Measurements from ENCODE around the gene GTSE1. TPM values are rescaled to one million over a fixed set of nuclear protein-coding genes. Genes with fewer than 3 reads are reported as not detected.
A peak's percentile ranks its signal among the peaks of the same experiment; 100 is the strongest.

The GTSE1 gene
- total and polyA plus RNA-seq, 2 of the 13 experiments (the other 11 are each of a cell fraction or from before 2014, with no cell fraction given), result 10.7 to 13.5 TPM

GRCh38 chr22:46267431-46268279, 29.0 kb upstream of the GTSE1 start, which contains the start of gene TTC38 (continued):
- TF ChIP-seq E2F5 (CRISPR knock-in tag; conservative IDR thresholded peaks at IDR 0.05) (0 out of 2 replicates have a peak, but pooled peaks have one; percentile 31), KMT2B (CRISPR knock-in tag; IDR thresholded peaks at IDR 0.05) (peak; percentile 48; the same call in 1 of the 2 replicates), SP2 (CRISPR knock-in tag; IDR thresholded peaks at IDR 0.05) (0 out of 2 replicates have a peak, but pooled peaks have one; percentile 11), ATF7 (IDR thresholded peaks at IDR 0.05) (no peak), ATF7 (CRISPR knock-in tag; IDR thresholded peaks at IDR 0.05) (peak; percentile 61; the same call in 1 of the 2 replicates), PHF5A (CRISPR knock-in tag; IDR thresholded peaks at IDR 0.05; ENCODE audit: low read depth, unreplicated experiment) (no peak), ZBTB4 (CRISPR knock-in tag; IDR thresholded peaks at IDR 0.05; ENCODE audit: borderline replicate concordance) (peak; percentile 70; the same call in 1 of the 2 replicates), FIP1L1 (IDR thresholded peaks at IDR 0.05; ENCODE audit: borderline replicate concordance, insufficient read depth, low read depth, low read length) (no peak), CAMTA2 (CRISPR knock-in tag; IDR thresholded peaks at IDR 0.05; ENCODE audit: borderline replicate concordance) (no peak), ERF (CRISPR knock-in tag; IDR thresholded peaks at IDR 0.05) (peak; percentile 63), BATF2 (CRISPR knock-in tag; IDR thresholded peaks at IDR 0.05) (no peak), THAP9 (CRISPR knock-in tag; IDR thresholded peaks at IDR 0.05; ENCODE audit: borderline replicate concordance) (0 out of 2 replicates have a peak, but pooled peaks have one; percentile 18), THRA (CRISPR knock-in tag; IDR thresholded peaks at IDR 0.05; ENCODE audit: borderline replicate concordance) (peak; percentile 90), ZNF136 (CRISPR knock-in tag; IDR thresholded peaks at IDR 0.05; ENCODE audit: low read depth) (0 out of 2 replicates have a peak, but pooled peaks have one; percentile 40), FOXP4 (CRISPR knock-in tag; IDR thresholded peaks at IDR 0.05) (0 out of 2 replicates have a peak, but pooled peaks have one; percentile 3)

Measured in HepG2 (cell line).